Measurements from ENCODE around the gene TCHHL1. TPM values are rescaled to one million over a fixed set of nuclear protein-coding genes. Genes with fewer than 3 reads are reported as not detected.

TCHHL1 gene
- total RNA-seq (2011; cell fraction: chromatin; rRNA removed; ENCODE audit: low replicate concordance) = not detected in 2 replicates
- total RNA-seq (2011; cell fraction: nucleolus; rRNA removed) = not detected in 2 replicates
- not detected in 2 replicates for total RNA-seq (2011; cell fraction: nucleoplasm; rRNA removed)
- total RNA-seq (2014; rRNA removed) = not detected in 2 replicates
- total RNA-seq (2014; rRNA removed; fragmentation: Illumina TruSeq; extraction: Trizol) = not detected in 2 replicates
- total RNA-seq (2015; rRNA removed; fragmentation: Illumina TruSeq; extraction: Trizol) = not detected in 2 replicates
- total RNA-seq (2021) = not detected in 2 replicates
- not detected in 2 replicates for polyA plus RNA-seq (2011; rRNA removed)
- not detected in 2 replicates for polyA plus RNA-seq (2011; cell fraction: cytosol; rRNA removed)
- not detected in 2 replicates for polyA plus RNA-seq (2011; cell fraction: nucleus; rRNA removed)
- polyA plus RNA-seq (2012) = not detected in 2 replicates
- polyA plus RNA-seq (2014; fragmentation: Illumina TruSeq; extraction: Trizol) = not detected in 2 replicates
- not detected for polyA plus RNA-seq (2014; fragmentation: Nextera tagmentation; extraction: Ambion mirVana)
- not detected in 2 replicates for polyA plus RNA-seq (2014; rRNA removed)
- not detected in 2 replicates for polyA minus RNA-seq (2011; rRNA and poly(A)+ RNA removed)
- not detected in 2 replicates for polyA minus RNA-seq (2011; cell fraction: cytosol; rRNA and poly(A)+ RNA removed)
- polyA minus RNA-seq (2011; cell fraction: nucleus; rRNA and poly(A)+ RNA removed) = not detected in 2 replicates
- Bru-seq, nascent RNA = not detected
- BruChase-seq, experiment 1, labeled RNA remaining after a 2-hour chase = not detected
- BruChase-seq, experiment 2, labeled RNA remaining after a 6-hour chase = not detected
- long read RNA-seq, experiment 1 = 0 reads
- long read RNA-seq, experiment 2 = 0 reads
- long read RNA-seq, experiment 3 = 0 reads

GRCh38 chr1:152089014-152089674, at the start of gene TCHHL1:
TSS of gene TCHHL1 (minus strand) at chr1:152089064. CDS start at chr1:152088143, 921 bp downstream.
- ChIA-PET CTCF (ENCODE audit: low intra/inter-chr PET ratio) (no interaction called here), POLR2A (interaction anchor here (0.6 kb wide), 1 partner anchor 63 kb away, joined by 3 read pairs; no protein-coding TSS in a partner anchor)
- DNase-seq (ENCODE audit: extremely low read depth in 1 of 4, low spot score in 3 of 4) (no peak), FAIRE-seq (no peak), ATAC-seq (no peak)
- Histone ChIP-seq H3K36me3 (ENCODE audit: control insufficient read depth, insufficient read depth, low read length) (no peaks in the 10 kb centered on the region), H3K27me3 (ENCODE audit: control insufficient read depth in 2 of 2, insufficient read depth in 2 of 2, low read length in 2 of 2) (no peaks in the 10 kb centered on the region; a peak in 1 of 5 replicates), H4K20me1 (replicated peaks; ENCODE audit: control insufficient read depth, insufficient read depth, low read length) (no peaks in the 10 kb centered on the region), H3K4me1 (replicated peaks in 1 of 2; ENCODE audit: control insufficient read depth in 2 of 2, insufficient read depth in 2 of 2, low read length in 2 of 2) (peaks cover 0 to 8% of the 10 kb centered on the region in 2 experiments; a peak in 2 of 5 replicates), H3K9ac (ENCODE audit: insufficient read depth in 1 of 2, low read depth in 2 of 2, low read length in 2 of 2) (no peak within 1 kb of the TSS), H3K79me2 (ENCODE audit: control insufficient read depth, insufficient read depth, low read length) (no peaks in the 10 kb centered on the region), H2AFZ (ENCODE audit: low read depth, low read length) (no peak within 1 kb of the TSS), H3K9me3 (replicated peaks; ENCODE audit: control insufficient read depth, insufficient read depth, low read depth, low read length) (no peaks in the 10 kb centered on the region), H3K27ac (ENCODE audit: extremely low read depth, low read depth, low read length) (no peak within 1 kb of the TSS), H3K4me3 (no peak within 1 kb of the TSS), H3K4me2 (ENCODE audit: insufficient read depth, low read length) (no peak within 1 kb of the TSS), H3K9me1 (ENCODE audit: control insufficient read depth, insufficient read depth, low read length) (no peaks in the 10 kb centered on the region)
- WGBS (ENCODE audit: insufficient coverage, low coverage, missing lambda C conversion rate) = 2% methylated on average over 5 of the region's 5 CpGs
- TF ChIP-seq SLC30A9 (CRISPR knock-in tag; IDR thresholded peaks at IDR 0.05) = no peak
- TF ChIP-seq ETS2 (tag; IDR thresholded peaks at IDR 0.05; ENCODE audit: borderline replicate concordance, poor library complexity, severe bottlenecking) = no peak
- TF ChIP-seq ZC3H4 (CRISPR knock-in tag; IDR thresholded peaks at IDR 0.05; ENCODE audit: borderline replicate concordance) = no peak
- TF ChIP-seq ETV5 (CRISPR knock-in tag; IDR thresholded peaks at IDR 0.05; ENCODE audit: low read depth) = no peak
- TF ChIP-seq, protein P1, sequence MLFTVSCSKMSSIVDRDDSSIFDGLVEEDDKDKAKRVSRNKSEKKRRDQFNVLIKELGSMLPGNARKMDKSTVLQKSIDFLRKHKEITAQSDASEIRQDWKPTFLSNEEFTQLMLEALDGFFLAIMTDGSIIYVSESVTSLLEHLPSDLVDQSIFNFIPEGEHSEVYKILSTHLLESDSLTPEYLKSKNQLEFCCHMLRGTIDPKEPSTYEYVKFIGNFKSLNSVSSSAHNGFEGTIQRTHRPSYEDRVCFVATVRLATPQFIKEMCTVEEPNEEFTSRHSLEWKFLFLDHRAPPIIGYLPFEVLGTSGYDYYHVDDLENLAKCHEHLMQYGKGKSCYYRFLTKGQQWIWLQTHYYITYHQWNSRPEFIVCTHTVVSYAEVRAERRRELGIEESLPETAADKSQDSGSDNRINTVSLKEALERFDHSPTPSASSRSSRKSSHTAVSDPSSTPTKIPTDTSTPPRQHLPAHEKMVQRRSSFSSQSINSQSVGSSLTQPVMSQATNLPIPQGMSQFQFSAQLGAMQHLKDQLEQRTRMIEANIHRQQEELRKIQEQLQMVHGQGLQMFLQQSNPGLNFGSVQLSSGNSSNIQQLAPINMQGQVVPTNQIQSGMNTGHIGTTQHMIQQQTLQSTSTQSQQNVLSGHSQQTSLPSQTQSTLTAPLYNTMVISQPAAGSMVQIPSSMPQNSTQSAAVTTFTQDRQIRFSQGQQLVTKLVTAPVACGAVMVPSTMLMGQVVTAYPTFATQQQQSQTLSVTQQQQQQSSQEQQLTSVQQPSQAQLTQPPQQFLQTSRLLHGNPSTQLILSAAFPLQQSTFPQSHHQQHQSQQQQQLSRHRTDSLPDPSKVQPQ (CRISPR knock-in tag; IDR thresholded peaks at IDR 0.05; ENCODE audit: borderline replicate concordance) = no peak
- TF ChIP-seq SRSF7 (optimal IDR thresholded peaks at IDR 0.05; ENCODE audit: low read depth, low read length) = no peak
- TF ChIP-seq MED1 (CRISPR knock-in tag; IDR thresholded peaks at IDR 0.05; ENCODE audit: borderline replicate concordance) = no peak
- TF ChIP-seq ETV6 (IDR thresholded peaks at IDR 0.05; ENCODE audit: borderline replicate concordance in 1 of 2, low read depth in 2 of 2, low read length in 1 of 2) = no peak
- TF ChIP-seq ETV6 (CRISPR knock-in tag; IDR thresholded peaks at IDR 0.05; ENCODE audit: borderline replicate concordance) = no peak
- no TSS peak for BruUV-seq (replicated peaks)
- intact Hi-C loops (cut with micrococcal nuclease) (no loop called here), in situ Hi-C loops (cut with MboI) (no loop called here)
